HepG2 (cell line): ENCODE data around the gene MYO10. TPM values are rescaled to one million over a fixed set of nuclear protein-coding genes. Genes with fewer than 3 reads are reported as not detected.

ENCODE experiments used
- AHDC1 ChIP-seq: sonication (generic); formaldehyde crosslinking; IDR thresholded peaks from 2 replicates; pipeline ENCODE4 v1.5.1; 2020; ENCODE audit warnings: mild to moderate bottlenecking, missing genetic modification reagents, borderline replicate concordance
- MYC ChIP-seq: sonication (generic); formaldehyde crosslinking; IDR thresholded peaks from 2 replicates; pipeline ENCODE4 v1.9.0; 2021; ENCODE audit warnings: missing genetic modification reagents, borderline replicate concordance
- NCOA1 ChIP-seq: sonication (generic); formaldehyde crosslinking; IDR thresholded peaks from 2 replicates; pipeline ENCODE4 v1.9.0; 2021; ENCODE audit warnings: missing genetic modification reagents
- RFXAP ChIP-seq: sonication (generic); formaldehyde crosslinking; IDR thresholded peaks from 2 replicates; pipeline ENCODE4 v1.4.0; 2020; ENCODE audit warnings: missing genetic modification reagents, borderline replicate concordance
- THYN1 ChIP-seq: sonication (generic); formaldehyde crosslinking; IDR thresholded peaks from 2 replicates; pipeline ENCODE4 v1.8.1; 2023; ENCODE audit warnings: low read depth, mild to moderate bottlenecking, moderate library complexity, missing genetic modification reagents, borderline replicate concordance
- ZFP90 ChIP-seq: sonication (generic); formaldehyde crosslinking; IDR thresholded peaks from 2 replicates; pipeline ENCODE4 v1.8.0; 2022; ENCODE audit warnings: missing genetic modification reagents, mild to moderate bottlenecking, inconsistent platforms, borderline replicate concordance
- ZFP91 ChIP-seq: sonication (generic); formaldehyde crosslinking; IDR thresholded peaks from 2 replicates; pipeline ENCODE4 v1.9.0; 2022; ENCODE audit warnings: missing genetic modification reagents, mild to moderate bottlenecking, borderline replicate concordance
- ZNF280B ChIP-seq: sonication (generic); formaldehyde crosslinking; IDR thresholded peaks from 2 replicates; pipeline ENCODE4 v1.5.0; 2020; ENCODE audit warnings: missing genetic modification reagents, mild to moderate bottlenecking, borderline replicate concordance
- ZNF589 ChIP-seq: sonication (generic); formaldehyde crosslinking; conservative IDR thresholded peaks from 2 replicates; pipeline ENCODE4 v1.8.0; 2022; ENCODE audit warnings: mild to moderate bottlenecking, moderate library complexity, missing genetic modification reagents
- polyA plus RNA-seq, 8 experiments: library from polyadenylated mRNA; depleted of rRNA in 3 of 8; stranded (reverse) in 7 of 8; unstranded in 1 of 8; fragments of >200 nt; fragmentation: Illumina TruSeq in 4 of 8; extraction: Trizol in 4 of 8; gene quantifications; 2 replicates each; pipeline versions ENCODE4 v1.2.1 to v1.2.3, GENCODE V29; 2011 to 2016; ENCODE audit warnings: low read depth in 4 of 8, missing spikeins in 1 of 8, mixed read lengths in 1 of 8; ENCODE audit not compliant: insufficient read depth in 1 of 8
- total RNA-seq, 5 experiments: library from RNA; depleted of rRNA; stranded (reverse); fragments of >200 nt; fragmentation: Illumina TruSeq; extraction: Trizol; gene quantifications; 2 replicates each; pipeline ENCODE4 v1.2.3, GENCODE V29; 2016; ENCODE audit warnings: low read depth in 1 of 5

MYO10 gene
- total and polyA plus RNA-seq, 2 of the 13 experiments (the other 11 are each of a cell fraction or from before 2014, with no cell fraction given), result 4.5 to 14.0 TPM

- TF ChIP-seq ZFP91 (no peak), ZFP90 (CRISPR knock-in tag) (no peak), RFXAP (no peak), MYC (CRISPR knock-in tag) (no peak), ZNF589 (CRISPR knock-in tag) (no peak), ZNF280B (no peak), NCOA1 (CRISPR knock-in tag) (no peak), THYN1 (CRISPR knock-in tag) (no peak), AHDC1 (CRISPR knock-in tag) (no peak)
Measured at GRCh38 chr5:16806711-16807546, 129.2 kb downstream of the MYO10 start (continued).
